HG02588 (cell line): ENCODE results near the gene IGFBP4.
"Not testable (repeated sequence)": the region's sequence is repeated elsewhere in the genome, so short reads cannot be mapped to it uniquely, and the experiment has no call there.

Experiments
- ATAC-seq: cut with Tn5 transposase; IDR thresholded peaks from one replicate; pipeline ENCODE4 v1.9.1; 2021; ENCODE audit warnings: mild to moderate bottlenecking, moderate library complexity; ENCODE audit not compliant: unreplicated experiment

IGFBP4 gene

GRCh38 chr17:40443196-40443987 is at the start of gene IGFBP4:
Gene IGFBP4 (plus strand): TSS chr17:40443450. CDS start chr17:40443736, 286 bp downstream.
- no peak for ATAC-seq

- no peak for ATAC-seq
Measured at GRCh38 chr17:40399185-40399584, 44.1 kb upstream of the IGFBP4 start.

- ATAC-seq = no peak
Measured at GRCh38 chr17:40402668-40403067, 40.6 kb upstream of the IGFBP4 start.

GRCh38 chr17:40404003-40404402 is 39.2 kb upstream of the IGFBP4 start:
- ATAC-seq = no peak

DNA sequence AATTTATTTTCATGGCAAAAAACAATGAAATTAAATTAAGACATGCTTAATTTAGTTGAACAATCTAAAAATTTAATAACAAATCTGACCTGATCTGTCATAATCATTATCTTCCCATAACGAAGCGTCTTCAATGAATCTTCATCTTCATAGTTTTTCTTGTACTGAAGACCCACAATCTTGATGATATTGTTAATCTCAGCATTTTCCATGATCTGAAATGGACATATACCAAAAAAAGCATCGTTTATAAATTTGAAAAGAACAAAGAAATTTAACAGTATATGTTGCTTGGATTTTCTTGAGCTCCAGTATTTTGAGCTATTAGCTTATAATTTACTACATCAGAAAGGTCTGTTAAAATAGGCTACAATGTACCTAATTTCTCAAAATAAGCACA is 35.8 kb upstream of the IGFBP4 start:
- ATAC-seq = no peak

DNA sequence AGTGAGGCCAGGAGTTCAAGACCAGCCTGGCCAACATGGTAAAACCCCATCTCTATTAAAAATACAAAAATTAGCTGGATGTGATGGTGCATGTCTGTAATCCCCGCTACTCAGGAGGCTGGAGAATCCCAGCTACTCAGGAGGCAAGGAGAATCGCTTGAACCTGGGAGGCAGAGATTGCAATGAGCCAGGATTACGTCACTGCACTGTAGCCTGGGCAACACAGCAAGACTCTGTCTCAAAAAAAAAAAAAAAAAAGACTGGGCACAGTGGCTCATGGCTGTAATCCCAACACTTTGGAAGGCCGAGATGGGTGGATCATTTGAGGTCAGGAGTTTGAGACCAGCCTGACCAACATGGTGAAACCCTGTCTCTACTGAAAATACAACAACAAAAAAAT is 33.7 kb upstream of the IGFBP4 start:
- not testable (repeated sequence) for ATAC-seq

GRCh38 chr17:40410082-40410481 is 33.2 kb upstream of the IGFBP4 start:
- no peak for ATAC-seq

DNA sequence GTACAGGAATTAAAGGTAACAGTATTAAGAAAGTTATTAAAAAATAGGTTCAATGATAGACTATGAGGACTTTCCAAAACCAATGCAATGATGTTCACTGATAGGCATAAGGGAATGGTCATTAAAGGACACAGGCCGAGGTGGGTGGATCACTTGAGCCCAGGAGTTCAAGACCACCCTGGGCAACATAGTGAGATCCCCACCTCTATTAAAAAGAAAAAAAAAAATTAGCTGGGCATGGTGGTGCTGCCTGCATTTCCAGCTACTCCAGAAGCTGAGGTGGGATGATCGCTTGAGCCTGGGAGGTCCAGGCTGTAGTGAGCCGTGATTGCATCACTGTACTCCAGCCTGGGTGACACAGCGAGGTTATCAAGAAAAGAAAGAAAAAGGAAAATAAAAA is 31.4 kb upstream of the IGFBP4 start:
- ATAC-seq = no peak

DNA sequence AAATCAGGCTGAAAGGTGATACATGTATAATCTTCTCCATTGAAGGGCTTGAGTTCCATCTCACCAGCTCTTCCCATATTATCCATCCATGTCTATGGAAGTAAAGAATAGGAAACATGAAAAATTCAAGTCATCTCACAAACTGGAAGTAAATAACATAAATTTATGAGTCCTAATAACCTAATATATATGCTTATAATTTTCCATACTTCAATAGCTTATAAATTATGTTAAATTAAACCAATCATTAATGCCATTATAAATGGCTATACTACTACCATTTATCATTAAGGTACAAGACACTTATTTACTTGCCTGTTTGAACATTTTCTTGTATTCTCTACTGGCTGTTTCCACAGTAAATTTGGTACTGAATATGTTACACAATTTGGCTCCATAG is 30.4 kb upstream of the IGFBP4 start:
- no peak for ATAC-seq

- ATAC-seq = not testable (repeated sequence)
Measured at GRCh38 chr17:40414312-40414711, 28.9 kb upstream of the IGFBP4 start.

DNA sequence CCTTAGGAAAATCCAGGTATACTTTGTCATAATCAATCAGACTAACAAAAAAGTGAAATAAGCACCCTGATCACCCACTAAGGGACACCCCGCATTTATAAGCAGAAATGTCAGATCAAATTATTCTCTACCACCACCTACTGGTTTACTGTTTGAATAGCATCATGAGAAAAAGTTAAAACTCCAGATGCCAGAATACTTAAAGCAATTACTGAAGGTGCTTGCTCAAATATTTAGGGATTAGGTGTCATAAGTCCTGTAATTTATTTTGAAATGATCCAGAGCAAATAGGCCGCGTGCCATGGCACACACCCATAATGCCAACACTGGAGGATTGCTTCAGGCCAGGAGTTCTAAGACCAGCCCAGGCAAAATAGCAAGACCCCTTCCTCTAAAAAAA is 27.9 kb upstream of the IGFBP4 start:
- ATAC-seq = no peak

- no peak for ATAC-seq
Measured at GRCh38 chr17:40416671-40417070, 26.6 kb upstream of the IGFBP4 start.

GRCh38 chr17:40417258-40417608 is 26.0 kb upstream of the IGFBP4 start:
- ATAC-seq = peak; percentile 13

GRCh38 chr17:40417609-40418427 is 25.4 kb upstream of the IGFBP4 start, which contains the start of gene TOP2A:
Gene TOP2A (minus strand): TSS chr17:40417896. CDS start chr17:40417791, 105 bp downstream.
- ATAC-seq = peak; percentile 94

DNA sequence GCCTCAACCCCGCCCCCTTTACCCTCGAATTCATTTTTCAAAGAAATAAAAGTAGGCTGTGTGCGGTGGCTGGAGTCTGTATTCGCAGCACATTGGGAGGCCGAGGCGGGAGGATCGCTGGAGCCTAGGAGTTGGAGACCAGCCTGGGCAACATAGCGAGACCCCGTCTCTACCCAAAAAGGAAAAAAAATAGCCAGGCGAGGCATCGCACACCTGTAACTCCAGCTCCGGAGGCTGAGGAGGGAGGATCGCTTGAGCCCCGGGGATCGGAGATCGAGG is 24.9 kb upstream of the IGFBP4 start:
- ATAC-seq = no peak

GRCh38 chr17:40419559-40420331 is 23.5 kb upstream of the IGFBP4 start:
- ATAC-seq = no peak

DNA sequence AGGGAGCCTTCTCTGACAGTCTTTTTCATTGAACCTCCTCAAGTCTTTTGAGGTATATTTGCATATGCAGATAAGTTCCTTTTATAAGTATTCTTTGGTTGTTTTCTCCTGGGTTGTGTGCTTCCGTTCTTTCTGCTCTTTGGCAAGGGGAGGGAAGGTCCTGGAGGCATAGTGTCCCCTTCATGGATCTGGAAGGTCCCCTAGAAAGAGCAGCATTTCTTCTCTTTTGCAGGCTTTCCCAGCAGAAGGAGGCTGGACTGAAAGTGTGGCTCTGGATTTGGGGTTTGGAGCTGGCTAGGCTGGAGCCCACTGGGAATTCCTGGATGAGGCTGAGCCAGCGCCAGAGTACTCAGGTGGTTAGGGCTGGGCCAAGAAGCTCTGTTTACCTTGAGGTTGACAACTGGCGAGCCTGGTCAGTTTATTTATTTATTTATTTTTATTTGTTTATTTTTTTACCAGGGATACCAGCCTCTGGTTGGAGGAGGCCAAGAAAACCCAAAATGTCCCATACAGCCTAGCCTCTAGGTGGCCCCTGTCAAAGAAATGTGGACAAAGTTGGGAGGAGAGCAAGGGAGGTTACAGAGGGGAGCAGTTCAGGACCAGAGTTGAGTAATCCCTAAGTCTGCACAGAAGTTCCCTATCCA is 20.1 kb upstream of the IGFBP4 start:
- ATAC-seq = no peak

DNA sequence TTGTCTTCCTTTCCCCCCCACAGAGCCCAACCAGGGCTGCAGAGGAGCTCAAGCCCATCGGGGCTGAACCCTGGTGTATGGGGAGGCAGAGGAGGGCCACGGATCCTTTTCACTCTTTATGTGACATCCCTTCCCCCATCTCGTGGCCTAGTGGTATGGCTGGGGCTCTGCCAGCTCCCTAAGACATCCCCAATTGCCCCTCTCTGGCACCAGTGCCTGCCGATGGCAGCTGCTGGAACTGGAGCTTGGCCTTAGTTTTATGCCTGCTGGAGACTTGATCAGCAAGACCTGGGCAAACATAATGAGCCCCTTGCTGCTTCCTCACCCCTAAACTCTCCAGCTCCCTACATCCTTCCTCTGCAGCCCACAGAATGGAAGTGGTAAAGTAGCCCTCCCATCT is 17.5 kb upstream of the IGFBP4 start:
- no peak for ATAC-seq

- ATAC-seq = no peak
Measured at GRCh38 chr17:40427002-40427491, 16.2 kb upstream of the IGFBP4 start.

- no peak for ATAC-seq
Measured at GRCh38 chr17:40430272-40431230, 12.7 kb upstream of the IGFBP4 start.
